Measurements from ENCODE around the gene NCKAP5L. TPM values are rescaled to one million over a fixed set of nuclear protein-coding genes. Genes with fewer than 3 reads are reported as not detected.
A peak's percentile ranks its signal among the peaks of the same experiment; 100 is the strongest.

Gene NCKAP5L
- total and polyA plus RNA-seq, 9 donors, result 22.7 to 50.7 (median 41.2) TPM

GRCh38 chr12:49741882-49742620 is 86.2 kb downstream of the NCKAP5L start:
- H3K36me3 ChIP-seq (ENCODE audit: control insufficient read depth, insufficient read depth, low read length), result peaks cover 2% of the 10 kb centered on the region
- peak overlapping the region; percentile 94 for H3K4me3 ChIP-seq (ENCODE audit: low read length)
- H3K9me3 ChIP-seq (replicated peaks; ENCODE audit: control insufficient read depth, low read depth, low read length), result no peaks in the 10 kb centered on the region
- H3K4me1 ChIP-seq (ENCODE audit: control insufficient read depth, insufficient read depth, low read length), result peaks cover 11% of the 10 kb centered on the region
- peak overlapping the region; percentile 100 for H3K27ac ChIP-seq (ENCODE audit: low read length)
- WGBS (ENCODE audit: insufficient coverage), result under 1% methylated on average over 28 of the region's 35 CpGs
- no peaks in the 10 kb centered on the region for H3K27me3 ChIP-seq (ENCODE audit: control insufficient read depth, insufficient read depth, low read length)
- DNase-seq, result peak; percentile 82

Other genes with a start within 250 kb of the NCKAP5L start
- 0.18 TPM for gene FAM186B, start 222.8 kb downstream of the NCKAP5L start, total RNA-seq
- gene FAM186B, start 222.8 kb downstream of the NCKAP5L start, polyA plus RNA-seq (ENCODE audit: insufficient read depth in 1 of 8, insufficient read length in 8 of 8, low replicate concordance in 1 of 8), result 1 to 10 TPM in 4 of 8 donors, under 1 TPM in 4; 0.37 to 3.3 (median 1.1) TPM
- gene PRPF40B, start 204.9 kb downstream of the NCKAP5L start, total RNA-seq, result 15.1 TPM
- gene PRPF40B, start 204.9 kb downstream of the NCKAP5L start, polyA plus RNA-seq (ENCODE audit: insufficient read depth in 1 of 8, insufficient read length in 8 of 8, low replicate concordance in 1 of 8), result 10 to 100 TPM; 10.8 to 15.7 (median 13.5) TPM
- gene FMNL3, start 121.0 kb downstream of the NCKAP5L start, total RNA-seq, result 26.3 TPM
- gene FMNL3, start 121.0 kb downstream of the NCKAP5L start, polyA plus RNA-seq (ENCODE audit: insufficient read depth in 1 of 8, insufficient read length in 8 of 8, low replicate concordance in 1 of 8), result 10 to 100 TPM; 19.9 to 39.3 (median 27.4) TPM
- 211 TPM for gene TMBIM6, start 86.9 kb downstream of the NCKAP5L start, total RNA-seq
- gene TMBIM6, start 86.9 kb downstream of the NCKAP5L start, polyA plus RNA-seq (ENCODE audit: insufficient read depth in 1 of 8, insufficient read length in 8 of 8, low replicate concordance in 1 of 8), result 100 to 1,000 TPM; 238 to 272 (median 246) TPM
- gene BCDIN3D, start 14.7 kb upstream of the NCKAP5L start, total RNA-seq, result 4.0 TPM
- 1 to 10 TPM; 4.4 to 6.4 (median 5.5) TPM for gene BCDIN3D, start 14.7 kb upstream of the NCKAP5L start, polyA plus RNA-seq (ENCODE audit: insufficient read depth in 1 of 8, insufficient read length in 8 of 8, low replicate concordance in 1 of 8)
- gene FAIM2, start 75.5 kb upstream of the NCKAP5L start, total RNA-seq, result 3.6 TPM
- 10 to 100 TPM in 3 of 8 donors, 1 to 10 TPM in 5; 6.5 to 16.1 (median 8.4) TPM for gene FAIM2, start 75.5 kb upstream of the NCKAP5L start, polyA plus RNA-seq (ENCODE audit: insufficient read depth in 1 of 8, insufficient read length in 8 of 8, low replicate concordance in 1 of 8)
- gene AQP2, start 122.3 kb upstream of the NCKAP5L start, total RNA-seq, result not detected
- gene AQP2, start 122.3 kb upstream of the NCKAP5L start, polyA plus RNA-seq (ENCODE audit: insufficient read depth in 1 of 8, insufficient read length in 8 of 8, low replicate concordance in 1 of 8), result under 1 TPM in 2 of 8 donors, not detected in 6; 0.05 to 0.09 TPM
- 0.71 TPM for gene AQP5, start 133.5 kb upstream of the NCKAP5L start, total RNA-seq
- 1 to 10 TPM in 1 of 8 donors, under 1 TPM in 7; 0.23 to 1.1 (median 0.55) TPM for gene AQP5, start 133.5 kb upstream of the NCKAP5L start, polyA plus RNA-seq (ENCODE audit: insufficient read depth in 1 of 8, insufficient read length in 8 of 8, low replicate concordance in 1 of 8)
- 0.13 TPM for gene AQP6, start 144.5 kb upstream of the NCKAP5L start, total RNA-seq
- under 1 TPM; 0.09 to 0.31 (median 0.15) TPM for gene AQP6, start 144.5 kb upstream of the NCKAP5L start, polyA plus RNA-seq (ENCODE audit: insufficient read depth in 1 of 8, insufficient read length in 8 of 8, low replicate concordance in 1 of 8)
- 27.0 TPM for gene RACGAP1, start 197.1 kb upstream of the NCKAP5L start, total RNA-seq
- 10 to 100 TPM; 21.3 to 40.7 (median 30.1) TPM for gene RACGAP1, start 197.1 kb upstream of the NCKAP5L start, polyA plus RNA-seq (ENCODE audit: insufficient read depth in 1 of 8, insufficient read length in 8 of 8, low replicate concordance in 1 of 8)
- 3.5 TPM for gene ASIC1, start 229.2 kb upstream of the NCKAP5L start, total RNA-seq
- gene ASIC1, start 229.2 kb upstream of the NCKAP5L start, polyA plus RNA-seq (ENCODE audit: insufficient read depth in 1 of 8, insufficient read length in 8 of 8, low replicate concordance in 1 of 8), result 10 to 100 TPM in 5 of 8 donors, 1 to 10 TPM in 3; 8.0 to 12.3 (median 11.0) TPM

Data from muscle of leg (tissue), 11 donors.